Measurements from ENCODE around the gene CCNG2. TPM values are rescaled to one million over a fixed set of nuclear protein-coding genes. Genes with fewer than 3 reads are reported as not detected.

CCNG2 gene
- total RNA-seq, 1 donor from 2014 or later: 9.6 TPM

Other genes starting within 250 kb of the CCNG2 start
- gene SEPTIN11, start 207.5 kb upstream of the CCNG2 start, total RNA-seq: 25.4 TPM
- 242 TPM for gene CCNI, start 81.2 kb upstream of the CCNG2 start, total RNA-seq

Measured in Right ventricle myocardium superior (tissue), 1 donor.